SK-N-SH treated with all-trans-retinoic acid at 6 μM for 48 hours (cell line): Measurements from ENCODE around the gene FKBP9.
"Not testable (repeated sequence)": the region's sequence is repeated elsewhere in the genome, so short reads cannot be mapped to it uniquely, and the experiment has no call there.

ENCODE experiments used
- CREB5 ChIP-seq: fragments of 250-450 bp; sonication (Bioruptor Pico); IDR thresholded peaks from 2 replicates; pipeline ENCODE4 v1.5.1; 2020; ENCODE audit warnings: low read depth, mild to moderate bottlenecking, moderate library complexity
- ISL1 ChIP-seq: fragments of 250-450 bp; sonication (Bioruptor Pico); IDR thresholded peaks from 2 replicates; pipeline ENCODE4 v2.1.2; 2022; ENCODE audit warnings: mild to moderate bottlenecking, moderate library complexity
- PATZ1 ChIP-seq: fragments of 250-450 bp; sonication (Bioruptor Pico); IDR thresholded peaks from 2 replicates; pipeline ENCODE4 v1.8.0; 2020; ENCODE audit warnings: mild to moderate bottlenecking, moderate library complexity, borderline replicate concordance
- SNAI2 ChIP-seq: fragments of 250-450 bp; sonication (Bioruptor Pico); IDR thresholded peaks from 2 replicates; pipeline ENCODE4 v1.5.0; 2020; ENCODE audit warnings: mild to moderate bottlenecking, moderate library complexity
- TCF4 ChIP-seq: fragments of 250-450 bp; sonication (Bioruptor Pico); IDR thresholded peaks from 2 replicates; pipeline ENCODE4 v1.8.0; 2021; ENCODE audit warnings: mild to moderate bottlenecking, moderate library complexity, borderline replicate concordance
- ZNF8 ChIP-seq: fragments of 450-650 bp; formaldehyde crosslinking; IDR thresholded peaks from 2 replicates; pipeline ENCODE4 v1.5.0; 2020; ENCODE audit warnings: mild to moderate bottlenecking, moderate library complexity

- not testable (repeated sequence) for TF ChIP-seq TCF4, CREB5, ZNF8, SNAI2, ISL1, PATZ1 (CRISPR knock-in tag)
Measured at GRCh38 chr7:32991975-32992700, 34.9 kb downstream of the FKBP9 start.
